GM19397 (cell line): Measurements from ENCODE around the gene MEOX1.

Experiments
- ATAC-seq: cut with Tn5 transposase; IDR thresholded peaks from one replicate; pipeline ENCODE4 v1.9.1; 2021; ENCODE audit warnings: mild to moderate bottlenecking, moderate library complexity; ENCODE audit not compliant: unreplicated experiment

MEOX1 gene

GRCh38 chr17:43659823-43660617 lies 1.7 kb downstream of the MEOX1 start:
- no peak for ATAC-seq

GRCh38 chr17:43658900-43659299 lies 2.8 kb downstream of the MEOX1 start:
- ATAC-seq, result no peak

GRCh38 chr17:43655693-43656255 lies 5.9 kb downstream of the MEOX1 start:
- ATAC-seq, result no peak

GRCh38 chr17:43652124-43652480 lies 9.6 kb downstream of the MEOX1 start:
- no peak for ATAC-seq

- no peak for ATAC-seq
These were observed 11.3 kb downstream of the MEOX1 start for GRCh38 chr17:43650471-43650870.

- ATAC-seq, result no peak
These were observed 12.8 kb downstream of the MEOX1 start for GRCh38 chr17:43648916-43649315.

GRCh38 chr17:43645765-43646481 lies 15.8 kb downstream of the MEOX1 start:
- no peak for ATAC-seq

- no peak for ATAC-seq
These were observed 16.3 kb downstream of the MEOX1 start for GRCh38 chr17:43645450-43645764.

GRCh38 chr17:43644081-43644480 lies 17.6 kb downstream of the MEOX1 start:
- ATAC-seq, result no peak

- ATAC-seq, result no peak
These were observed 20.3 kb downstream of the MEOX1 start for GRCh38 chr17:43641416-43641815.

GRCh38 chr17:43640491-43641252 lies 21.1 kb downstream of the MEOX1 start:
- no peak for ATAC-seq

GRCh38 chr17:43637563-43638323 lies 24.0 kb downstream of the MEOX1 start:
- no peak for ATAC-seq

- ATAC-seq, result no peak
These were observed 25.3 kb downstream of the MEOX1 start for GRCh38 chr17:43636426-43636825.

- no peak for ATAC-seq
These were observed 27.1 kb downstream of the MEOX1 start for GRCh38 chr17:43634591-43635125.

- no peak for ATAC-seq
These were observed 29.5 kb downstream of the MEOX1 start for GRCh38 chr17:43632221-43632620.

GRCh38 chr17:43631429-43631828 lies 30.3 kb downstream of the MEOX1 start:
- no peak for ATAC-seq

GRCh38 chr17:43628089-43628650 lies 33.6 kb downstream of the MEOX1 start:
- no peak for ATAC-seq

GRCh38 chr17:43627653-43628052 lies 34.1 kb downstream of the MEOX1 start:
- no peak for ATAC-seq

- no peak for ATAC-seq
These were observed 35.7 kb downstream of the MEOX1 start for GRCh38 chr17:43626023-43626422.

GRCh38 chr17:43625606-43626005 lies 36.1 kb downstream of the MEOX1 start:
- no peak for ATAC-seq
